GM21619 (cell line): ENCODE results near the gene AGPS.
"Not testable (repeated sequence)": the region's sequence is repeated elsewhere in the genome, so short reads cannot be mapped to it uniquely, and the experiment has no call there.

Experiments used
- ATAC-seq: cut with Tn5 transposase; IDR thresholded peaks from one replicate; pipeline ENCODE4 v1.9.1; 2021; ENCODE audit not compliant: unreplicated experiment

Gene AGPS

GRCh38 chr2:177419274-177419673 lies 26.7 kb downstream of the AGPS start:
- ATAC-seq: no peak

- ATAC-seq: no peak
Measured at GRCh38 chr2:177422271-177422670, 29.7 kb downstream of the AGPS start.

- ATAC-seq: not testable (repeated sequence)
Measured at GRCh38 chr2:177424120-177424519, 31.5 kb downstream of the AGPS start.

- not testable (repeated sequence) for ATAC-seq
Measured at GRCh38 chr2:177424620-177425019, 32.0 kb downstream of the AGPS start.

- ATAC-seq: no peak
Measured at GRCh38 chr2:177427316-177427715, 34.7 kb downstream of the AGPS start.

- ATAC-seq: not testable (repeated sequence)
Measured at GRCh38 chr2:177427936-177428335, 35.4 kb downstream of the AGPS start.

GRCh38 chr2:177429688-177430325 lies 37.2 kb downstream of the AGPS start:
- no peak for ATAC-seq

GRCh38 chr2:177430411-177430810 lies 37.8 kb downstream of the AGPS start:
- no peak for ATAC-seq

GRCh38 chr2:177431111-177431725 lies 38.6 kb downstream of the AGPS start:
- ATAC-seq: not testable (repeated sequence)

GRCh38 chr2:177432703-177433102 lies 40.1 kb downstream of the AGPS start:
- no peak for ATAC-seq

GRCh38 chr2:177433402-177433801 lies 40.8 kb downstream of the AGPS start:
- no peak for ATAC-seq

GRCh38 chr2:177434475-177434874 lies 41.9 kb downstream of the AGPS start:
- no peak for ATAC-seq

GRCh38 chr2:177445200-177445599 lies 52.6 kb downstream of the AGPS start:
- no peak for ATAC-seq

GRCh38 chr2:177448031-177448430 lies 55.5 kb downstream of the AGPS start:
- no peak for ATAC-seq

- no peak for ATAC-seq
Measured at GRCh38 chr2:177449159-177449558, 56.6 kb downstream of the AGPS start.

GRCh38 chr2:177455187-177455586 lies 62.6 kb downstream of the AGPS start:
- ATAC-seq: no peak

GRCh38 chr2:177459756-177460155 lies 67.2 kb downstream of the AGPS start:
- not testable (repeated sequence) for ATAC-seq

- ATAC-seq: no peak
Measured at GRCh38 chr2:177460973-177461585, 68.5 kb downstream of the AGPS start.

- no peak for ATAC-seq
Measured at GRCh38 chr2:177464549-177464948, 72.0 kb downstream of the AGPS start.

GRCh38 chr2:177465400-177466138 lies 73.0 kb downstream of the AGPS start:
- no peak for ATAC-seq

- no peak for ATAC-seq
Measured at GRCh38 chr2:177466337-177467195, 74.0 kb downstream of the AGPS start.
